Testis (tissue), 2 donors: ENCODE results near the gene TAS2R1.

Experiments used
- CTCF ChIP-seq, 3 experiments: fragments of 450-650 bp in 2 of 3; fragments of 200-600 bp in 1 of 3; sonication (generic) in 1 of 3; IDR thresholded peaks; one replicate each; pipeline ENCODE4 v1.5.1; 2016 to 2019; ENCODE audit warnings: antibody characterized with exemption in 3 of 3, mild to moderate bottlenecking in 2 of 3, moderate library complexity in 1 of 3
- POLR2A ChIP-seq: fragments of 450-650 bp; IDR thresholded peaks from one replicate; pipeline ENCODE4 v1.6.1; 2017; ENCODE audit warnings: antibody characterized with exemption, mild to moderate bottlenecking, moderate library complexity

DNA sequence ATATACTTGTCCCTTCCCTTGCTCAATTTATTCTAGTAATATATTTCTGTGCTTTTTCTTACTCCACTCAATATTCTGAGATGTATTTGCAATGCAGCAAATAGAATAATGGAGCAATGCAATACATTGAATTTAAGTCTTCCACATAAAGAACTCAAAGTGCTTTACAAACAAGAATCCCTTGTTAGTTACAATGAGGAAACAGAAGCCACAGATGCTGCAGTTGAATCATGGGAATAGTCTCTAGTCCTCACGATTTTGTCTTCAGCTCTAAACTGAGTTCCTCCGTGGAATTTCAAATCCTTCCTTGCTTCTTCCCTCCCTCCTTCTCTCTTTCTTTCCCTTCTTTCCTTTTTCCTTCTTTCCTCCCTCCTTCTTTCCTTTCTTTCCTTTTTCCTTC, 12.5 kb upstream of the TAS2R1 start:
- TF ChIP-seq POLR2A (no peak), CTCF (IDR thresholded peaks at IDR 0.05) (no peak)
